CD4-positive, alpha-beta T cell (primary cell): ENCODE measurements around the gene ACOT2. TPM values are rescaled to one million over a fixed set of nuclear protein-coding genes. Genes with fewer than 3 reads are reported as not detected.
A peak's percentile ranks its signal among the peaks of the same experiment; 100 is the strongest.
"Not testable (repeated sequence)": the region's sequence is repeated elsewhere in the genome, so short reads cannot be mapped to it uniquely, and the experiment has no call there.

ENCODE experiments used
- ATAC-seq: fragments of 200-7000 bp; cut with Tn5 transposase; one replicate; pipeline ENCODE4 v1.10.0; 2022; ENCODE audit warnings: mild to moderate bottlenecking; ENCODE audit not compliant: poor library complexity
- CTCF ChIA-PET: fragments of 350-600 bp; sonication (Branson Sonifier 250); formaldehyde crosslinking; loops from one replicate; lab custom pipeline; 2021; ENCODE audit warnings: antibody characterized with exemption, inconsistent platforms; lab: Charles Lee
- POLR2A ChIA-PET: fragments of 350-600 bp; sonication (Branson Sonifier 250); formaldehyde crosslinking; loops from one replicate; lab custom pipeline; 2021; ENCODE audit warnings: antibody characterized with exemption, inconsistent platforms; lab: Charles Lee
- DNase-seq, 14 experiments: peaks; one replicate each; pipeline ENCODE4 v3.0.0-alpha.2; 2013 to 2020; ENCODE audit warnings: mixed read lengths in 2 of 14
- H3K27ac ChIP-seq, 2 donors: one replicate each; pipeline versions ENCODE4 v1.5.1 to v1.7.0; 2013; ENCODE audit warnings: low read length in 2 of 2, low read depth in 1 of 2, mild to moderate bottlenecking in 1 of 2
- H3K27me3 ChIP-seq, 2 experiments: 1 replicate in 1 of 2; 2 replicates in 1 of 2; pipeline versions ENCODE4 v1.6.1 to v1.7.0; 2013; ENCODE audit warnings: low read length in 2 of 2, control low read depth in 1 of 2, mild to moderate bottlenecking in 1 of 2, moderate library complexity in 1 of 2; ENCODE audit not compliant: insufficient read depth in 2 of 2, control insufficient read depth in 1 of 2
- H3K36me3 ChIP-seq: one replicate; pipeline ENCODE4 v1.6.1; 2013; ENCODE audit warnings: low read length, control low read depth; ENCODE audit not compliant: insufficient read depth
- H3K4me1 ChIP-seq: one replicate; pipeline ENCODE4 v1.6.1; 2013; ENCODE audit warnings: low read length, control low read depth; ENCODE audit not compliant: insufficient read depth
- H3K4me3 ChIP-seq: one replicate; pipeline ENCODE4 v1.5.1; 2013; ENCODE audit warnings: mild to moderate bottlenecking, low read length, moderate library complexity
- H3K9me3 ChIP-seq, 2 experiments: 1 replicate in 1 of 2; 2 replicates in 1 of 2; pipeline versions ENCODE4 v1.6.1 to v1.7.0; 2013; ENCODE audit warnings: low read length in 2 of 2, mild to moderate bottlenecking in 2 of 2, control low read depth in 1 of 2, moderate library complexity in 1 of 2; ENCODE audit not compliant: control insufficient read depth in 1 of 2, insufficient read depth in 1 of 2
- H3K27ac Mint-ChIP-seq: one replicate; pipeline ENCODE4 v1.8.0; 2020; ENCODE audit warnings: mixed read lengths
- H3K27me3 Mint-ChIP-seq: one replicate; pipeline ENCODE4 v1.8.0; 2021; ENCODE audit warnings: mixed read lengths
- H3K36me3 Mint-ChIP-seq: one replicate; pipeline ENCODE4 v1.8.0; 2021; ENCODE audit warnings: low read depth, mixed read lengths
- H3K4me1 Mint-ChIP-seq: one replicate; pipeline ENCODE4 v1.8.0; 2021; ENCODE audit warnings: low read depth, mixed read lengths
- H3K4me3 Mint-ChIP-seq: one replicate; pipeline ENCODE4 v1.8.0; 2020; ENCODE audit warnings: mild to moderate bottlenecking, mixed read lengths
- H3K9me3 Mint-ChIP-seq: one replicate; pipeline ENCODE4 v1.8.0; 2020; ENCODE audit warnings: mixed read lengths
- intact Hi-C, 2 experiments: fragments of 100-400 bp; cut with DNase I in 1 of 2; cut with micrococcal nuclease in 1 of 2; formaldehyde crosslinking; loops; one replicate each; pipeline versions ENCODE4 v1.15.1 to v1.9.0; 2023 to 2025; cut with DNase I, micrococcal nuclease
- total RNA-seq, 174 experiments: library from RNA in 2 of 174; stranded (reverse) in 2 of 174; gene quantifications; one replicate each; pipeline ENCODE4 v1.2.3 and lab custom pipeline; 2021 to 2026
- TF ChIP-seq, protein P1 (sequence below): fragments of 200-600 bp; IDR thresholded peaks from one replicate; pipeline ENCODE4 v1.8.0; 2022; ENCODE audit warnings: antibody characterized with exemption, mild to moderate bottlenecking

The ACOT2 gene
- total RNA-seq, 2 experiments from 2014 or later, result 16.1 to 17.6 TPM

DNA sequence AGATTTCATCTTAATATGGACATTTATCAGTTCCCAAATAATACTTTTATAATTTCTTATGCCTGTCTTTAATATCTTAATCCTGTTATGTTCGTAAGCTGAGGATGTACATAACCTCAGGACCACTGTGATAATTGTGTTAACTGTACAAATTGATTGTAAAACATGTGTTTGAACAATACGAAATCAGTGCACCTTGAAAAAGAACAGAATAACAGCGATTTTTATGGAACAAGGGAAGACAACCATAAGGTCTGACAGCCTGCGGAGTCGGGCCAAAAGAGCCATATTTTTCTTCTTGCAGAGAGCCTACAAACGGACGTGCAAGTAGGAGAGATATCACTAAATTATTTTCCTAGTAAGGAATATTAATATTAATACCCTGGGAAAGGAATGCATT, 6.8 kb upstream of the ACOT2 start:
- H3K27me3 ChIP-seq, H3K27ac ChIP-seq, H3K27me3 Mint-ChIP-seq, intact Hi-C loops, ATAC-seq, H3K4me3 ChIP-seq, POLR2A ChIA-PET, H3K27ac Mint-ChIP-seq, CTCF ChIA-PET, H3K36me3 ChIP-seq, H3K9me3 Mint-ChIP-seq, DNase-seq, H3K4me3 Mint-ChIP-seq: not testable (repeated sequence)
- peaks cover 18% of the 10 kb centered on the region for H3K4me1 Mint-ChIP-seq
- H3K36me3 Mint-ChIP-seq, result peaks cover 24% of the 10 kb centered on the region
- H3K4me1 ChIP-seq, result peaks cover 19% of the 10 kb centered on the region
- H3K9me3 ChIP-seq, result peaks cover 0 to 11% of the 10 kb centered on the region in 2 experiments

GRCh38 chr14:73562696-73563095, 6.3 kb upstream of the ACOT2 start:
- ATAC-seq, intact Hi-C loops, H3K27me3 Mint-ChIP-seq: not testable (repeated sequence)

GRCh38 chr14:73566431-73566830, 2.6 kb upstream of the ACOT2 start:
- ATAC-seq, H3K27ac ChIP-seq, H3K9me3 Mint-ChIP-seq, H3K4me3 Mint-ChIP-seq, DNase-seq, H3K36me3 ChIP-seq, intact Hi-C loops, CTCF ChIA-PET, H3K9me3 ChIP-seq, H3K4me3 ChIP-seq, H3K27me3 ChIP-seq, H3K27ac Mint-ChIP-seq, H3K27me3 Mint-ChIP-seq: not testable (repeated sequence)
- Mint-ChIP-seq H3K36me3 (peaks cover 52% of the 10 kb centered on the region), H3K4me1 (peaks cover 50% of the 10 kb centered on the region)
- POLR2A ChIA-PET, result interaction anchor here (0.6 to 5.7 kb wide), 2 partner anchors 46 to 222 kb away, joined by 3 to 78 read pairs; partner anchors contain the start of gene ACOT6
- H3K4me1 ChIP-seq, result peaks cover 51% of the 10 kb centered on the region

More at GRCh38 chr14:73562696-73563095, 6.3 kb upstream of the ACOT2 start:
- H3K9me3 Mint-ChIP-seq, POLR2A ChIA-PET, H3K27ac ChIP-seq, DNase-seq, H3K36me3 ChIP-seq, H3K27ac Mint-ChIP-seq, H3K4me3 ChIP-seq, H3K27me3 ChIP-seq, CTCF ChIA-PET, H3K4me3 Mint-ChIP-seq: not testable (repeated sequence)
- Histone ChIP-seq H3K4me1 (peaks cover 24% of the 10 kb centered on the region), H3K9me3 (peaks cover 0 to 11% of the 10 kb centered on the region in 2 experiments)
- Mint-ChIP-seq H3K36me3 (peaks cover 29% of the 10 kb centered on the region), H3K4me1 (peaks cover 23% of the 10 kb centered on the region)

GRCh38 chr14:73566935-73567334, 2.1 kb upstream of the ACOT2 start:
- Mint-ChIP-seq H3K4me3 (peak overlapping the region; percentile 97), H3K27ac (peak overlapping the region; percentile 98), H3K36me3 (peaks cover 49% of the 10 kb centered on the region), H3K4me1 (peaks cover 50% of the 10 kb centered on the region)
- H3K36me3 ChIP-seq, H3K4me3 ChIP-seq, H3K27me3 ChIP-seq, H3K27ac ChIP-seq, ATAC-seq, H3K9me3 ChIP-seq, H3K27me3 Mint-ChIP-seq, DNase-seq, H3K9me3 Mint-ChIP-seq, intact Hi-C loops: not testable (repeated sequence)
- H3K4me1 ChIP-seq, result peaks cover 51% of the 10 kb centered on the region
- CTCF ChIA-PET, result interaction anchor here (4.7 kb wide), 1 partner anchor 59 kb away, joined by 37 read pairs; no protein-coding TSS in a partner anchor
- POLR2A ChIA-PET, result interaction anchor here (4.4 to 5.7 kb wide), 2 partner anchors 46 to 75 kb away, joined by 78 to 88 read pairs; partner anchors contain the start of genes ACOT6 and RIOX1

DNA sequence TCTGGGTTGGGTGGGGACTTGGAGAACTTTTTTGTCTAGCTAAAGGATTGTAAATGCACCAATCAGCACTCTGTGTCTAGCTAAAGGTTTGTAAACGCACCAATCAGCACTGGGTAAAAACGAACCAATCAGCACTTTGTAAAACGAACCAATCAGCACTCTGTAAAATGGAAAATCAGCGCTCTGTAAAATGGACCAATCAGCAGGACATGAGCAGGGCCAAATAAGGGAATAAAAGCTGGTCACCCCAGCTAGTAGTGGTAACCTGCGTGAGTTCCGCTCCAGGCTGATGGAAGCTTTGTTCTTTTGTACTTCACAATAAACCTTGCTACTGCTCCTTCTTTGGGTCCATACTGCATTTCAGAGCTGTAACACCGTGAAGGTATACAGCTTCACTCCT, 1.7 kb upstream of the ACOT2 start:
- H3K4me3 Mint-ChIP-seq, result peak overlapping the region; percentile 97
- intact Hi-C loops, result no loop called here

More for the DNA sequence above, 1.7 kb upstream of the ACOT2 start:
- Mint-ChIP-seq H3K4me1 (peaks cover 50% of the 10 kb centered on the region), H3K9me3 (no peaks in the 10 kb centered on the region), H3K27me3 (no peaks in the 10 kb centered on the region), H3K27ac (peak overlapping the region; percentile 98), H3K36me3 (peaks cover 45% of the 10 kb centered on the region)
- ATAC-seq, result no peak
- Histone ChIP-seq H3K36me3 (peaks cover 5% of the 10 kb centered on the region), H3K27me3 (no peaks in the 10 kb centered on the region), H3K27ac (no peak overlapping the region), H3K9me3 (no peaks in the 10 kb centered on the region), H3K4me1 (peaks cover 51% of the 10 kb centered on the region), H3K4me3 (peak overlapping the region; percentile 63)
- no peak for DNase-seq
- ChIA-PET POLR2A (interaction anchor here (4.2 to 5.7 kb wide), 3 partner anchors 25 to 76 kb away, joined by 40 to 88 read pairs (median 78); partner anchors contain the start of genes ACOT4, ACOT6 and RIOX1), CTCF (interaction anchor here (4.7 kb wide), 1 partner anchor 59 kb away, joined by 37 read pairs; no protein-coding TSS in a partner anchor)
- TF ChIP-seq, protein P1, sequence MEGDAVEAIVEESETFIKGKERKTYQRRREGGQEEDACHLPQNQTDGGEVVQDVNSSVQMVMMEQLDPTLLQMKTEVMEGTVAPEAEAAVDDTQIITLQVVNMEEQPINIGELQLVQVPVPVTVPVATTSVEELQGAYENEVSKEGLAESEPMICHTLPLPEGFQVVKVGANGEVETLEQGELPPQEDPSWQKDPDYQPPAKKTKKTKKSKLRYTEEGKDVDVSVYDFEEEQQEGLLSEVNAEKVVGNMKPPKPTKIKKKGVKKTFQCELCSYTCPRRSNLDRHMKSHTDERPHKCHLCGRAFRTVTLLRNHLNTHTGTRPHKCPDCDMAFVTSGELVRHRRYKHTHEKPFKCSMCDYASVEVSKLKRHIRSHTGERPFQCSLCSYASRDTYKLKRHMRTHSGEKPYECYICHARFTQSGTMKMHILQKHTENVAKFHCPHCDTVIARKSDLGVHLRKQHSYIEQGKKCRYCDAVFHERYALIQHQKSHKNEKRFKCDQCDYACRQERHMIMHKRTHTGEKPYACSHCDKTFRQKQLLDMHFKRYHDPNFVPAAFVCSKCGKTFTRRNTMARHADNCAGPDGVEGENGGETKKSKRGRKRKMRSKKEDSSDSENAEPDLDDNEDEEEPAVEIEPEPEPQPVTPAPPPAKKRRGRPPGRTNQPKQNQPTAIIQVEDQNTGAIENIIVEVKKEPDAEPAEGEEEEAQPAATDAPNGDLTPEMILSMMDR, result no peak
